ENCODE data around the gene PTPRS. TPM values are rescaled to one million over a fixed set of nuclear protein-coding genes. Genes with fewer than 3 reads are reported as not detected.

The PTPRS gene
- total RNA-seq, 1 donor from 2014 or later, result 295 TPM

- DNase-seq (ENCODE audit: extremely low spot score in 2 of 2), result no peak
- no peaks in the 10 kb centered on the region for H3K27me3 ChIP-seq
- TF ChIP-seq POLR2AphosphoS5 (IDR thresholded peaks at IDR 0.05; ENCODE audit: insufficient read depth in 1 of 2, low read depth in 1 of 2) (no peak), CTCF (IDR thresholded peaks at IDR 0.05) (no peak), POLR2A (IDR thresholded peaks at IDR 0.05) (no peak)
- no peaks in the 10 kb centered on the region for H3K36me3 ChIP-seq
- intact Hi-C loops (cut with DNase I), result no loop called here
- no peak overlapping the region for H3K4me3 ChIP-seq
- H3K27ac ChIP-seq, result no peak overlapping the region
- no peaks in the 10 kb centered on the region for H3K9me3 ChIP-seq
- no peaks in the 10 kb centered on the region for H3K4me1 ChIP-seq
Observed at GRCh38 chr19:5355076-5355475, 14.5 kb upstream of the PTPRS start.

DNA sequence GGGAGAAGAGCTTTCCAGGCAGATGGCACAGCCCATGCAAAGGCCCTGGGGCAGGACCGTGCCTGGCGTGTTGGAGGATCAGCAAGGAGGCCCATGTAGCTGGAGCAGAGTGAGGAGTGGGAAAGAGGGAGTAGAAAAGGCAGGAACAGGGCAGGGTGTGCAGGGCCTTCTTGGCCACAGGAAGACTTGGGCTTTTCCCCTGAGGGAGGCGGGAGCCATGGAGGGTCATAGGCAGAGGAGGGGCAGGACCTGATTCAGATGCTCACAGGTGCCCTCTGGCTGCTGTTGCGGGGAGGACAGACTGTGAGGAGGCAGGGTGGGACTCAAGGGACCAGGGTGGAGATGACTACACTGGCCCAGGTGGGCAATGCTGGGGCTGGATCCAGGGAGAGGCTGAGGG lies 13.8 kb upstream of the PTPRS start:
- no peak for DNase-seq (ENCODE audit: extremely low spot score in 2 of 2)
- intact Hi-C loops (cut with DNase I), result no loop called here
- Histone ChIP-seq H3K27me3 (no peaks in the 10 kb centered on the region), H3K36me3 (no peaks in the 10 kb centered on the region), H3K27ac (no peak overlapping the region), H3K9me3 (no peaks in the 10 kb centered on the region), H3K4me3 (no peak overlapping the region), H3K4me1 (no peaks in the 10 kb centered on the region)
- no peak for TF ChIP-seq CTCF (IDR thresholded peaks at IDR 0.05)
- TF ChIP-seq POLR2A (IDR thresholded peaks at IDR 0.05), result no peak
- no peak for TF ChIP-seq POLR2AphosphoS5 (IDR thresholded peaks at IDR 0.05; ENCODE audit: insufficient read depth in 1 of 2, low read depth in 1 of 2)

GRCh38 chr19:5352229-5352763 lies 11.7 kb upstream of the PTPRS start:
- H3K27ac ChIP-seq, result no peak overlapping the region
- TF ChIP-seq POLR2A (IDR thresholded peaks at IDR 0.05), result no peak
- no peak for TF ChIP-seq CTCF (IDR thresholded peaks at IDR 0.05)
- TF ChIP-seq POLR2AphosphoS5 (IDR thresholded peaks at IDR 0.05; ENCODE audit: insufficient read depth in 1 of 2, low read depth in 1 of 2), result no peak
- intact Hi-C loops (cut with DNase I), result no loop called here
- H3K36me3 ChIP-seq, result no peaks in the 10 kb centered on the region
- H3K4me3 ChIP-seq, result no peak overlapping the region
- no peaks in the 10 kb centered on the region for H3K9me3 ChIP-seq
- H3K27me3 ChIP-seq, result no peaks in the 10 kb centered on the region
- no peak for DNase-seq (ENCODE audit: extremely low spot score in 2 of 2)
- no peaks in the 10 kb centered on the region for H3K4me1 ChIP-seq

GRCh38 chr19:5351731-5352228 lies 11.2 kb upstream of the PTPRS start:
- H3K9me3 ChIP-seq, result no peaks in the 10 kb centered on the region
- no peak overlapping the region for H3K4me3 ChIP-seq
- no peaks in the 10 kb centered on the region for H3K27me3 ChIP-seq
- intact Hi-C loops (cut with DNase I), result no loop called here
- H3K36me3 ChIP-seq, result no peaks in the 10 kb centered on the region
- no peak for TF ChIP-seq POLR2AphosphoS5 (IDR thresholded peaks at IDR 0.05; ENCODE audit: insufficient read depth in 1 of 2, low read depth in 1 of 2)
- no peak for TF ChIP-seq CTCF (IDR thresholded peaks at IDR 0.05)
- TF ChIP-seq POLR2A (IDR thresholded peaks at IDR 0.05), result no peak
- no peaks in the 10 kb centered on the region for H3K4me1 ChIP-seq
- DNase-seq (ENCODE audit: extremely low spot score in 2 of 2), result no peak
- no peak overlapping the region for H3K27ac ChIP-seq

- intact Hi-C loops (cut with DNase I), result no loop called here
- H3K4me3 ChIP-seq, result no peak overlapping the region
- no peaks in the 10 kb centered on the region for H3K36me3 ChIP-seq
- DNase-seq (ENCODE audit: extremely low spot score in 2 of 2), result no peak
- no peaks in the 10 kb centered on the region for H3K27me3 ChIP-seq
- no peaks in the 10 kb centered on the region for H3K9me3 ChIP-seq
- no peak overlapping the region for H3K27ac ChIP-seq
- TF ChIP-seq POLR2A (IDR thresholded peaks at IDR 0.05) (no peak), POLR2AphosphoS5 (IDR thresholded peaks at IDR 0.05; ENCODE audit: insufficient read depth in 1 of 2, low read depth in 1 of 2) (no peak), CTCF (IDR thresholded peaks at IDR 0.05) (no peak)
- no peaks in the 10 kb centered on the region for H3K4me1 ChIP-seq
Observed at GRCh38 chr19:5349041-5349440, 8.4 kb upstream of the PTPRS start.

Data from vagina (tissue), 2 donors.